CD4-positive, alpha-beta T cell treated with Interleukin-15 for 4 hours (primary cell): ENCODE results near the gene C6orf47.

Source experiments
- DNase-seq: peaks from one replicate; pipeline ENCODE4 v3.0.0-alpha.2; 2020; ENCODE audit warnings: low spot score

Gene C6orf47

GRCh38 chr6:31687860-31688693, 27.5 kb upstream of the C6orf47 start:
- DNase-seq = no peak

GRCh38 chr6:31687321-31687720, 26.7 kb upstream of the C6orf47 start:
- no peak for DNase-seq

GRCh38 chr6:31686483-31686882, 25.9 kb upstream of the C6orf47 start:
- no peak for DNase-seq

GRCh38 chr6:31683591-31683990, 23.0 kb upstream of the C6orf47 start:
- no peak for DNase-seq

- peak; percentile 28 for DNase-seq
These were observed 20.6 kb upstream of the C6orf47 start for GRCh38 chr6:31681135-31681671.

DNA sequence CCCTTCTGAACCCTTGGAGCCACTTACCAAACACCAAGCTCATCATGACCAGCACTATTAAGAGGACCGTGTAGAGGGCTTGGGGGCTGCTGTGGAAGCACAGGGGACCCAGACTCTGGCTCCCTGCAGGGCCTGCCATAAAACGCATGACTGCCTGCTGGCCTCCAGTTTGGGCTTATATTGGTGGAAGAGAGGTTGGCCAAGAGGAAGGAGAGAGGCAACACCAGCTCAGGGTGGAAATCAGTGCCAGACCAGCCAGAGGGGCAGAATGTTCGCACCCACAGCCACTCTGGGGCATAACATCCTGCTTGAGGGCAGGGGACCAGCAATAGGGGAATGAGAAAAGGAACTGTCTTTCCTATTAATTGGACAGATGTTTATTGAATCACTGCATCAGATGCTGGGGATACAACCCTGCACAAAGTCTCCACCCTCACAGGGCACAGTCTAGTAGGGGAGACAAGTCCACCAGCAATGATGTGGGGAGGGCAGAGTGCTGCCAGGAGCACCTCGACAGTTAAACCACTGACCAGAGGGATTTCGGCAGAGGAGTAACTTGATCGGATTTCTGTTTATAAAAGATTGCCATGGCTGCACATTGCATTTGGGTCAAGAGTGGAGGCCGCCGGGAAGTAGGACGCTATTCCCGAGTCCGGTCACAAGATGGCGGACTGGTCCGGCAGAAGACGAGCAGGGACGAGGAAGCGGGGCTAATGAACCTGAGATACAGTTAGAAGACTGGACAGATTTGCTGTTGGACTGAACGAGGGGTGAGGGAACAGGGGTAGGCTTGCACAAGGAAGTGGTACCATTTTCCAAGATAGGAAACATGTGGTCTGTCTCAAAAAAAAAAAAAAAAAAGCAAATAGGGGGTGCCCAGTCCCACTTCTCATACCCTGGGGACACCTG, 19.9 kb upstream of the C6orf47 start, which contains the start of gene LY6G5C:
TSS of gene LY6G5C (minus strand) at position 842 of the 909 bp plus-strand sequence. CDS start at position 148, 694 bp downstream.
- peak; percentile 78 for DNase-seq

GRCh38 chr6:31677955-31678354, 17.4 kb upstream of the C6orf47 start:
- no peak for DNase-seq

DNA sequence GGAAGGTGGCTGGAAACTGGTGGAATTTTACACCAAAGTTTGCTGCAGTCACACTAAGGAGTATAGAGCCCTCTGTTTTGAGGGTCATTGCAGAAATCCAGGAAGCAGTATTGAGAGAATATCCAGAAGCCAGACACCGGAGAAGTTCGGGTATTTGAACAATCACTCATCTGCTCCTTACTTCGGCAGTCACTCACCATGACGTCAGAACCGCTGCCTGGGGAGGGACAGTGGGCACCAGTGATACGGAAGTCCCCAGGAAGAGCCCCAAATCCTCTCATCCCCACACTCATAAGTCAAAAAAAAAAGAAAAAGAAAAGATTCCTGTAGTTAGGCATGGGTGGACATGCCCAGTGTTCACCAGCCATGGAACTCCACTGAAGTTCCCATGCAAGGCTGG, 16.3 kb upstream of the C6orf47 start:
- no peak for DNase-seq

DNA sequence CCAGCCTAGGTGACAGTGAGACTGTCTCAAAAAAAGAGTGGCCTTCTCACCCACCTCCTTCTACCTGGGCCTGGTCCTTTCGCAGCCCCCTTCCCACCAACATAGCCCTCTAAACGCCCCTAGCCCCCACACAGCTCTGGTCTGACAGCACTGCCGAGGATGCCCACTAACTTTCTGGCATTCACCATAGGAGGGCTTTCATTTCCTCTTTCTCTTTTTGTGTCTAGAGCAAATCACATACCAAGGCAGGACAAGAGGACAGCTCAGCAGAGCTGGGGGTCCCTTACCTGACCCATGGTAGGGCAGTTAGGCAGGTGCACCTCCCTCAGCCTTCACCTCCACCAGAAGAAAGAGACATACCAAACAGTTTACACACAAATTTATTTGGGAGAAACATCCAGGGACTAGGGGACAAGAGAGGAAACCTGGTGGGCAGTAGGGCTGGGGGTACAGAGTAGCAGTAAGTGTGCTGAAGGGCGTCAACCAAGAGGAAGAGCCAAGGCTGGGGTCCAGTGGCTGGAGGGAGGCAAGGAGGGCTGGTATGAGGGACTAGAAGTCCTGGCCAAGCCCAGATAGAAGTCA, 15.8 kb upstream of the C6orf47 start:
- no peak for DNase-seq

GRCh38 chr6:31669676-31670075, 9.1 kb upstream of the C6orf47 start, which contains the start of gene LY6G5B:
TSS of gene LY6G5B (plus strand) at chr6:31669976. CDS start at chr6:31670951, 975 bp downstream.
- DNase-seq = no peak

DNA sequence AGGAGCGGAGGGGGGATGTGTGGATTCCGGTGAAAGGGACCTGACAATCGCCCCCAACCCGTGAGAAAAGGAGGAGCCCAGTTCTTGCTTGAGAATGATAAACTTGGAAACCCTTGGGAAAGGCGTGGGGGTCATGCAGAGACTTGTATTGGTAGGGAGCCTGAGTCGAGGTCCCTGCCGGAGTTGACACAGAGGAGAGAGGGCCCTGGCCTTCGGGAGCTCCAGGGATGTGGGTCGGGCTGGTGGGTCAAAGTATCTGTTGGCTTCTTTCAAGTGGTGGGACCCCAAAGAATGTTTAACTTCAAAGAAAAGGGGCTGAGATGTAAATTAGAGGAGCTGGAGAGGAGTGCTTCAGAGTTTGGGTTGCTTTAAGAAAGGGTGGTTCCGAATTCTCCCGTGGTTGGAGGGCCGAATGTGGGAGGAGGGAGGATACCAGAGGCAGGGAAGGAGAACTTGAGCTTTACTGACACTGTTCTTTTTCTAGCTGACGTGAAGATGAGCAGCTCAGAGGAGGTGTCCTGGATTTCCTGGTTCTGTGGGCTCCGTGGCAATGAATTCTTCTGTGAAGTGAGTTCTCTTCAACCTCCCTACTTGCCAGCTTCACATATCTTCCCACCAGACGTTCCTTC, 5.9 kb upstream of the C6orf47 start:
- no peak for DNase-seq

GRCh38 chr6:31665501-31666336, 5.1 kb upstream of the C6orf47 start, which contains the start of gene CSNK2B:
TSS of gene CSNK2B (plus strand) at chr6:31666080. CDS start at chr6:31666832, 752 bp downstream.
- DNase-seq = peak; percentile 97

DNA sequence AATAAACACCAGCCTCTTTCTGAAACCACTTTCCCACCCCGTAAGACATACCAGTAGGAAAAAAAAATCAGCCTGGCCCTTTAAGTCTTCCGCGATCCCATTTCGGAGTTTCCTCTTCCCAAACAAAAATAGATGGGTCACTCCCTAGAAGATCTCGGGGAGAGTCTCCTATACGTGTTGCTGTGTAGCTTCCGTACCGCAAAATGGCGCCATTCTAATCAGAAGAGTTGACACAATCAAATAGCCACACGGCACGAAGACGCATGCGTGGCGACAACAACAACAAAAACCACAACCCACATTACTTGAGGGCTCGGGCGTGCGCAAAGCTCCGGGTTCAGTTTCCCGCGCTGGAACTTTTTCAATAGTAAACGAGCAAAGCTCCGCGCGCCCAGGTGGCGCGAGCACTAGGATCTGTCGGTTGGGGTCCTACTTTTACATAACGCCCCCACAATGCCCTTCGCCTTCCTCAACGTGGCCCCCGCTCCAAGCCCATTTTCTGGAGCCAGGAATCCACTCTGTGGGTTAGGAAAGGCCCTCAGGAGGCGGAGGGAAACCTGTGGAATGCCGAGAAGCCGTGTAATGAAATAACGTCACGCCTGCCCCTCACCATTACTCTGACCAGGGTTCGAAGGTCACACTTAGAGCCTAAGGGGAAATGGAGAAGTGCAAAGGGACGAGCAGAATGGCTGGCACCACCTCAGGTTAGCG, 4.4 kb upstream of the C6orf47 start, which contains the start of gene GPANK1:
TSS of gene GPANK1 (minus strand) at position 208 of the 711 bp plus-strand sequence. CDS start 519 bp downstream, outside the sequence.
- peak; percentile 91 for DNase-seq

- DNase-seq = no peak
These were observed 3.6 kb upstream of the C6orf47 start for GRCh38 chr6:31663961-31664789.

DNA sequence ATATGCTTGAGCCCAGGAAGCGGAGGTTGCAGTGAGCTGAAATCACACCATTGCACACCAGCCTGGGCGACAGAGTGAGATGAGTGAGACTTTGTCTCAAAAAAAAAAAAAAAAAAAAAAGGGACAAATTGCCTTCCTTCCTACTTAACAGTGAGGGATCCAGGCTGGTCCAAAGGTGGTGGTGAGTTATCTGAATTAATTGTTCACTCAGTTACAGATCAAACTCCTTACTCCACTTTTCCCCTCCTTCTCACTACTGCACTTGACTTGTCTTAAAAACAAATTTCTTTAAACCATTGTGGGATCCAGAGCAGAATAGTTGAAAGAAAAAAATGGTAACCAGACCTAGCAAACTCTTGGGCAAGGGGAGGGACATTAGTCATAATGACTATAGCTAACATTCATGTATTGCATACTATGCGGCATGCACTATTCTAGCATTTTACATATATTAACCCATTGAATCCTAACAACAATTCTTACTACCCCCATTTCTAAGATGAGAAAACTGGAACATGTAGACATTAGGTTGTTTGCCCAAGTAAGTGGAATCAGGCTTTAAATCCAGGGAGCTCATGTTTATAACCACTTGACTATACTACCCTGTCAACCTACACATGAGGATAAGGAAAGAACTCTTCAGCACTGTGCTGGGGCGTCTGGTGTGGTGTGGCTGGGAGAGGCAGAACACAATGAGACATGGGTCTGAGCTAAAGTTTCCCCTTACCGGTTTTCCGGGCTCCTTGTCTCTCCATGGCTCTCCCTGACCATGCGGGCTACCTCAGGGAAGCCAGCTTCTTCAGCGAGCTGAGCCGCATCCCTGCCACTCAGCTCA, 2.8 kb upstream of the C6orf47 start:
- no peak for DNase-seq

DNA sequence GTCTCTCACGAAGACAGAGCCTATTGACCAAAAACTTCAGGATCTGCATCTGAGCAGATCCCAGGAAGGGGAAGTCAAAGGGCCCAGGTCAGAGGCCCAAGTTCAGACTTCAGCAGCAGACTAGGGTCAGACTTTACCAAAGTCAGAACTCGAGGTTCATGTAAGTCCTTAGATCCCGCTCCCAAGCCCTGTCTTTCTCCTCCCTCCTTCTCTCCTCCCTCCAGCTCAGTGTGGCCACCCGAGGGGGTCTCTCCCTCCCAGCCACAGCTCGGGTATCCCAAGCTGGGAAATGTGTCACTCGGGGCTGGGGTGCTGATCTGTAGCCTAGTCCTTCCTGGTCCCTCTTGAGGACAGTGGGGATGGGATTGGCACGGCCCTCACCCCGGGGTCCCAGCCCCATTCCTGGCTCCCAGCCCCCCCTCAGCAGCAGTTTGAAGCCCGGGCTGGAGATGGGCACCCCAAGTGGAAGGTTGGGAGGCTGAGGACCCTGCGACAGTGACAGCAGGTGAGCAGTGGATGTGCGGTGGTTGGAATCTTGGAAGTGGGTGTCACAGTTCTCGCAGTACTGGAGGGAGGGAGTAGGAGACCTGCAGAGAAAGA, 1.6 kb upstream of the C6orf47 start:
- DNase-seq = no peak
